Panc1 (cell line): Measurements from ENCODE around the gene UBAC1. TPM values are rescaled to one million over a fixed set of nuclear protein-coding genes. Genes with fewer than 3 reads are reported as not detected.

Experiments
- ATAC-seq: fragments of 200-7000 bp; cut with Tn5 transposase; 2 replicates; pipeline ENCODE4 v1.9.1; 2020; ENCODE audit warnings: mild to moderate bottlenecking, moderate library complexity
- BruUV-seq: library from RNA; stranded (reverse); fragments of 400-500 nt; replicated peaks from 2 replicates; lab custom pipeline; 2021; lab: Mats Ljungman, UMichigan
- CTCF ChIA-PET: fragments of 300-600 bp; sonication (Branson Sonifier 250); formaldehyde crosslinking; loops from one replicate; lab custom pipeline; 2022; ENCODE audit warnings: antibody characterized with exemption; lab: Charles Lee
- POLR2A ChIA-PET: fragments of 300-600 bp; sonication (Branson Sonifier 250); formaldehyde crosslinking; loops from one replicate; lab custom pipeline; 2022; ENCODE audit warnings: antibody characterized with exemption; lab: Charles Lee
- DNase-seq: peaks from one replicate; pipeline ENCODE4 v3.0.0-alpha.2; 2010; ENCODE audit warnings: low read depth, low spot score
- H3K27ac ChIP-seq: 2 replicates; pipeline ENCODE4 v1.5.1; 2011; ENCODE audit warnings: mild to moderate bottlenecking, low read length, inconsistent platforms
- H3K27me3 ChIP-seq: fragments of 200-500 bp; sonication (Bioruptor generic); 2 replicates; pipeline ENCODE4 v1.6.0; 2014; ENCODE audit warnings: low read length, inconsistent platforms; ENCODE audit not compliant: control insufficient read depth, insufficient read depth
- H3K36me3 ChIP-seq: fragments of 200-500 bp; sonication (Bioruptor generic); 2 replicates; pipeline ENCODE4 v1.5.1; 2014; ENCODE audit warnings: inconsistent platforms, mild to moderate bottlenecking, low read length, moderate library complexity; ENCODE audit not compliant: control insufficient read depth, insufficient read depth
- H3K4me1 ChIP-seq: 2 replicates; pipeline ENCODE4 v1.5.1; 2011; ENCODE audit warnings: inconsistent platforms, mild to moderate bottlenecking, low read length, moderate library complexity; ENCODE audit not compliant: control insufficient read depth, insufficient read depth
- H3K4me3 ChIP-seq, 2 experiments: 2 replicates each; pipeline ENCODE4 v1.5.1; 2011 to 2012; ENCODE audit warnings: low read depth in 2 of 2, low read length in 2 of 2, mild to moderate bottlenecking in 2 of 2, inconsistent platforms in 1 of 2, moderate library complexity in 1 of 2
- H3K9me3 ChIP-seq: fragments of 200-500 bp; sonication (Bioruptor generic); 2 replicates; pipeline ENCODE4 v1.5.1; 2014; ENCODE audit warnings: low read depth, mild to moderate bottlenecking, inconsistent platforms, low read length, moderate library complexity; ENCODE audit not compliant: control insufficient read depth, insufficient read depth
- CTCF ChIP-seq: fragments of 450-650 bp; IDR thresholded peaks from 2 replicates; pipeline ENCODE4 v1.5.1; 2017; ENCODE audit warnings: mild to moderate bottlenecking
- POLR2AphosphoS5 ChIP-seq: IDR thresholded peaks from 2 replicates; pipeline ENCODE4 v1.6.1; 2012; ENCODE audit warnings: mild to moderate bottlenecking, low read depth, low read length, moderate library complexity
- SIN3A ChIP-seq: IDR thresholded peaks from 2 replicates; pipeline ENCODE4 v1.6.1; 2012; ENCODE audit warnings: low read depth, mild to moderate bottlenecking, low read length, moderate library complexity, borderline replicate concordance; ENCODE audit not compliant: insufficient read depth
- TCF7L2 ChIP-seq: IDR thresholded peaks from 2 replicates; pipeline ENCODE4 v1.6.1; 2011; ENCODE audit warnings: mild to moderate bottlenecking, low read depth, low read length, inconsistent platforms
- in situ Hi-C: cut with HindIII; loops from 2 replicates; pipeline ENCODE4 v1.10.0; 2016; ENCODE audit warnings: low sequenced_read_pairs, low pct_unique_long_range_greater_than_20kb
- intact Hi-C: fragments of 100-400 bp; cut with micrococcal nuclease; formaldehyde crosslinking; loops from one replicate; pipeline ENCODE4 v1.10.0; 2022; ENCODE audit not compliant: unreplicated experiment
- total RNA-seq: library from RNA; stranded (reverse); gene quantifications from one replicate; pipeline ENCODE4 v1.2.1, GENCODE V29; 2021; ENCODE audit not compliant: unreplicated experiment
- TF ChIP-seq, protein P1 (sequence below), 2 experiments: IDR thresholded peaks; 2 replicates each; pipeline ENCODE4 v1.6.1; 2011 to 2012; ENCODE audit warnings: low read depth in 2 of 2, control low read depth in 1 of 2, low read length in 1 of 2, mild to moderate bottlenecking in 1 of 2, moderate library complexity in 1 of 2; ENCODE audit not compliant: insufficient read depth in 1 of 2

Gene UBAC1
- total RNA-seq, 1 experiment from 2014 or later: 38.0 TPM

- ATAC-seq (no peak), DNase-seq (no peak)
- in situ Hi-C loops (no loop called here), intact Hi-C loops (no loop called here)
- H3K27ac ChIP-seq: no peak overlapping the region
- POLR2A ChIA-PET: no interaction called here
- no TSS peak for BruUV-seq
- no peak for TF ChIP-seq CTCF
- no peak for TF ChIP-seq TCF7L2
- CTCF ChIA-PET: no interaction called here
- H3K4me3 ChIP-seq: no peak overlapping the region
- peaks cover 4% of the 10 kb centered on the region for H3K4me1 ChIP-seq
- no peaks in the 10 kb centered on the region for H3K27me3 ChIP-seq
- no peaks in the 10 kb centered on the region for H3K36me3 ChIP-seq
- H3K9me3 ChIP-seq: peaks cover 5% of the 10 kb centered on the region; the same call in 1 of the 2 replicates
These were observed 65.0 kb downstream of the UBAC1 start for GRCh38 chr9:135896205-135896604.

GRCh38 chr9:135895202-135895848 lies 65.8 kb downstream of the UBAC1 start:
- POLR2A ChIA-PET: no interaction called here
- ATAC-seq: no peak
- no peak overlapping the region for H3K4me3 ChIP-seq
- peaks cover 5% of the 10 kb centered on the region; the same call in 1 of the 2 replicates for H3K9me3 ChIP-seq
- in situ Hi-C loops: no loop called here
- H3K27ac ChIP-seq: no peak overlapping the region
- H3K27me3 ChIP-seq: no peaks in the 10 kb centered on the region
- no peak for DNase-seq
- no TSS peak for BruUV-seq
- intact Hi-C loops: no loop called here
- no peaks in the 10 kb centered on the region for H3K36me3 ChIP-seq
- CTCF ChIA-PET: no interaction called here
- peaks cover 13% of the 10 kb centered on the region for H3K4me1 ChIP-seq
- TF ChIP-seq TCF7L2 (no peak), CTCF (no peak), POLR2AphosphoS5 (no peak), SIN3A (no peak)
- TF ChIP-seq, protein P1, sequence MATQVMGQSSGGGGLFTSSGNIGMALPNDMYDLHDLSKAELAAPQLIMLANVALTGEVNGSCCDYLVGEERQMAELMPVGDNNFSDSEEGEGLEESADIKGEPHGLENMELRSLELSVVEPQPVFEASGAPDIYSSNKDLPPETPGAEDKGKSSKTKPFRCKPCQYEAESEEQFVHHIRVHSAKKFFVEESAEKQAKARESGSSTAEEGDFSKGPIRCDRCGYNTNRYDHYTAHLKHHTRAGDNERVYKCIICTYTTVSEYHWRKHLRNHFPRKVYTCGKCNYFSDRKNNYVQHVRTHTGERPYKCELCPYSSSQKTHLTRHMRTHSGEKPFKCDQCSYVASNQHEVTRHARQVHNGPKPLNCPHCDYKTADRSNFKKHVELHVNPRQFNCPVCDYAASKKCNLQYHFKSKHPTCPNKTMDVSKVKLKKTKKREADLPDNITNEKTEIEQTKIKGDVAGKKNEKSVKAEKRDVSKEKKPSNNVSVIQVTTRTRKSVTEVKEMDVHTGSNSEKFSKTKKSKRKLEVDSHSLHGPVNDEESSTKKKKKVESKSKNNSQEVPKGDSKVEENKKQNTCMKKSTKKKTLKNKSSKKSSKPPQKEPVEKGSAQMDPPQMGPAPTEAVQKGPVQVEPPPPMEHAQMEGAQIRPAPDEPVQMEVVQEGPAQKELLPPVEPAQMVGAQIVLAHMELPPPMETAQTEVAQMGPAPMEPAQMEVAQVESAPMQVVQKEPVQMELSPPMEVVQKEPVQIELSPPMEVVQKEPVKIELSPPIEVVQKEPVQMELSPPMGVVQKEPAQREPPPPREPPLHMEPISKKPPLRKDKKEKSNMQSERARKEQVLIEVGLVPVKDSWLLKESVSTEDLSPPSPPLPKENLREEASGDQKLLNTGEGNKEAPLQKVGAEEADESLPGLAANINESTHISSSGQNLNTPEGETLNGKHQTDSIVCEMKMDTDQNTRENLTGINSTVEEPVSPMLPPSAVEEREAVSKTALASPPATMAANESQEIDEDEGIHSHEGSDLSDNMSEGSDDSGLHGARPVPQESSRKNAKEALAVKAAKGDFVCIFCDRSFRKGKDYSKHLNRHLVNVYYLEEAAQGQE (IDR thresholded peaks at IDR 0.05; ENCODE audit: insufficient read depth in 1 of 2, low read depth in 2 of 2, low read length in 1 of 2): no peak
